Gastrocnemius medialis (tissue), 4 donors: ENCODE measurements around the gene ITPK1.

ENCODE experiments used
- CTCF ChIP-seq, 5 experiments: fragments of 450-650 bp in 3 of 5; fragments of 200-600 bp in 2 of 5; sonication (generic) in 2 of 5; IDR thresholded peaks in 4 of 5; conservative IDR thresholded peaks in 1 of 5; 1 replicate in 4 of 5; 2 replicates in 1 of 5; pipeline ENCODE4 v1.5.1; 2016 to 2019; ENCODE audit warnings: antibody characterized with exemption in 5 of 5, mild to moderate bottlenecking in 3 of 5, moderate library complexity in 3 of 5
- POLR2A ChIP-seq, 2 donors: fragments of 450-650 bp; IDR thresholded peaks; one replicate each; pipeline ENCODE4 v1.6.1; 2017; ENCODE audit warnings: antibody characterized with exemption in 2 of 2, mild to moderate bottlenecking in 2 of 2, moderate library complexity in 2 of 2

- TF ChIP-seq CTCF (IDR thresholded peaks at IDR 0.05 in 4 of 5, conservative IDR thresholded peaks at IDR 0.05 in 1 of 5) = no peak
- no peak for TF ChIP-seq POLR2A (IDR thresholded peaks at IDR 0.05)
These were observed 65.0 kb downstream of the ITPK1 start for GRCh38 chr14:93050761-93051160.
